H9 (cell line): Measurements from ENCODE around the gene RAB6B. TPM values are rescaled to one million over a fixed set of nuclear protein-coding genes. Genes with fewer than 3 reads are reported as not detected.

Experiments
- DNase-seq: peaks from one replicate; pipeline ENCODE4 v3.0.0-alpha.2; 2017
- H2AFZ ChIP-seq: one replicate; pipeline ENCODE4 v1.6.1; 2013; ENCODE audit warnings: mild to moderate bottlenecking, low read length, control low read depth, moderate library complexity
- H2AK5ac ChIP-seq: 2 replicates; pipeline ENCODE4 v1.6.1; 2013; ENCODE audit warnings: low read length, control low read depth, mixed read lengths; ENCODE audit not compliant: insufficient read length
- H2BK120ac ChIP-seq: one replicate; pipeline ENCODE4 v1.6.1; 2013; ENCODE audit warnings: low read depth, mild to moderate bottlenecking, low read length, control low read depth, inconsistent platforms; ENCODE audit not compliant: poor library complexity, severe bottlenecking
- H2BK12ac ChIP-seq: 2 replicates; pipeline ENCODE4 v1.6.1; 2013; ENCODE audit warnings: low read length, control low read depth, mixed read lengths, low read depth; ENCODE audit not compliant: insufficient read length
- H2BK15ac ChIP-seq: 2 replicates; pipeline ENCODE4 v1.6.1; 2013; ENCODE audit warnings: low read depth, low read length, control low read depth
- H2BK20ac ChIP-seq: one replicate; pipeline ENCODE4 v1.6.1; 2013; ENCODE audit warnings: low read depth, mild to moderate bottlenecking, low read length, control low read depth, inconsistent platforms; ENCODE audit not compliant: poor library complexity, severe bottlenecking
- H2BK5ac ChIP-seq: 2 replicates; pipeline ENCODE4 v1.6.1; 2013; ENCODE audit warnings: low read length, control low read depth, mixed read lengths; ENCODE audit not compliant: insufficient read length
- H3K14ac ChIP-seq: 2 replicates; pipeline ENCODE4 v1.6.1; 2013; ENCODE audit warnings: low read length, control low read depth; ENCODE audit not compliant: insufficient read depth
- H3K18ac ChIP-seq: 2 replicates; pipeline ENCODE4 v1.6.1; 2013; ENCODE audit warnings: low read depth, mild to moderate bottlenecking, mixed read lengths, low read length, control low read depth; ENCODE audit not compliant: insufficient read length
- H3K23ac ChIP-seq: 2 replicates; pipeline ENCODE4 v1.6.1; 2013; ENCODE audit warnings: low read length, control low read depth, mixed read lengths, low read depth; ENCODE audit not compliant: insufficient read length
- H3K23me2 ChIP-seq: 2 replicates; pipeline ENCODE4 v1.6.1; 2013; ENCODE audit warnings: low read depth, mild to moderate bottlenecking, mixed read lengths, low read length, control low read depth; ENCODE audit not compliant: insufficient read length, poor library complexity, severe bottlenecking
- H3K27ac ChIP-seq: 2 replicates; pipeline ENCODE4 v1.5.1; 2013; ENCODE audit warnings: low read length, control low read depth, mixed read lengths, low read depth; ENCODE audit not compliant: insufficient read length
- H3K27me3 ChIP-seq: 2 replicates; pipeline ENCODE4 v1.6.1; 2013; ENCODE audit warnings: low read length, control low read depth, inconsistent platforms; ENCODE audit not compliant: insufficient read depth
- H3K4ac ChIP-seq: 2 replicates; pipeline ENCODE4 v1.6.1; 2013; ENCODE audit warnings: low read depth, mild to moderate bottlenecking, control low read depth, inconsistent platforms, low read length, moderate library complexity
- H3K4me1 ChIP-seq: 2 replicates; pipeline ENCODE4 v1.6.1; 2013; ENCODE audit warnings: low read length, control low read depth, inconsistent platforms; ENCODE audit not compliant: insufficient read depth
- H3K4me2 ChIP-seq: 2 replicates; pipeline ENCODE4 v1.6.1; 2013; ENCODE audit warnings: low read length, control low read depth, mixed read lengths; ENCODE audit not compliant: insufficient read length, insufficient read depth
- H3K56ac ChIP-seq: 2 replicates; pipeline ENCODE4 v1.6.1; 2013; ENCODE audit warnings: low read depth, mild to moderate bottlenecking, mixed read lengths, low read length, control low read depth; ENCODE audit not compliant: insufficient read length
- H3K79me1 ChIP-seq: 2 replicates; pipeline ENCODE4 v1.6.1; 2013; ENCODE audit warnings: low read depth, mild to moderate bottlenecking, moderate library complexity, low read length, control low read depth, inconsistent platforms; ENCODE audit not compliant: insufficient read depth, poor library complexity, severe bottlenecking
- H3K79me2 ChIP-seq: 2 replicates; pipeline ENCODE4 v1.6.1; 2013; ENCODE audit warnings: low read length, control low read depth, inconsistent platforms; ENCODE audit not compliant: insufficient read depth
- H3K9ac ChIP-seq: 2 replicates; pipeline ENCODE4 v1.6.1; 2013; ENCODE audit warnings: low read length, control low read depth, mixed read lengths; ENCODE audit not compliant: insufficient read length; ENCODE audit errors: extremely low read depth
- H3K9me3 ChIP-seq: one replicate; pipeline ENCODE4 v1.6.1; 2013; ENCODE audit warnings: low read depth, low read length, inconsistent platforms; ENCODE audit not compliant: control insufficient read depth
- H3T11ph ChIP-seq: one replicate; pipeline ENCODE4 v1.6.1; 2013; ENCODE audit warnings: mild to moderate bottlenecking, low read length, control low read depth, inconsistent platforms
- H4K20me1 ChIP-seq: one replicate; pipeline ENCODE4 v1.6.1; 2013; ENCODE audit not compliant: control insufficient read depth, insufficient read length, insufficient read depth
- H4K5ac ChIP-seq: 2 replicates; pipeline ENCODE4 v1.6.1; 2013; ENCODE audit warnings: low read depth, mild to moderate bottlenecking, mixed read lengths, low read length, control low read depth; ENCODE audit not compliant: insufficient read length
- H4K8ac ChIP-seq: replicated peaks from 2 replicates; pipeline ENCODE4 v1.6.1; 2013; ENCODE audit warnings: low read length, control low read depth, mixed read lengths, low read depth; ENCODE audit not compliant: insufficient read length
- H4K91ac ChIP-seq: 2 replicates; pipeline ENCODE4 v1.6.1; 2013; ENCODE audit warnings: low read depth, mild to moderate bottlenecking, moderate library complexity, mixed read lengths, low read length, control low read depth; ENCODE audit not compliant: insufficient read length
- H3K27ac Mint-ChIP-seq, 3 experiments: 2 replicates in 2 of 3; 3 replicates in 1 of 3; pipeline ENCODE4 v1.8.0; 2020 to 2021; ENCODE audit warnings: mixed read lengths in 3 of 3, mild to moderate bottlenecking in 1 of 3, moderate library complexity in 1 of 3
- H3K27me3 Mint-ChIP-seq: 2 replicates; pipeline ENCODE4 v1.8.0; 2021; ENCODE audit warnings: low read depth, mild to moderate bottlenecking, moderate library complexity, mixed read lengths
- H3K36me3 Mint-ChIP-seq, 3 experiments: 2 replicates in 2 of 3; 3 replicates in 1 of 3; pipeline ENCODE4 v1.8.0; 2020 to 2021; ENCODE audit warnings: low read depth in 3 of 3, mixed read lengths in 3 of 3; ENCODE audit not compliant: insufficient read depth in 1 of 3
- H3K4me1 Mint-ChIP-seq, 2 experiments: 2 replicates each; pipeline ENCODE4 v1.8.0; 2020; ENCODE audit warnings: mixed read lengths in 2 of 2
- H3K4me3 Mint-ChIP-seq, 2 experiments: 2 replicates in 1 of 2; 3 replicates in 1 of 2; pipeline ENCODE4 v1.8.0; 2020 to 2021; ENCODE audit warnings: mild to moderate bottlenecking in 2 of 2, mixed read lengths in 2 of 2, moderate library complexity in 1 of 2
- H3K9me3 Mint-ChIP-seq, 2 experiments: 2 replicates in 1 of 2; 3 replicates in 1 of 2; pipeline ENCODE4 v1.8.0; 2020; ENCODE audit warnings: mild to moderate bottlenecking in 2 of 2, mixed read lengths in 2 of 2, moderate library complexity in 1 of 2
- CTCF ChIP-seq: fragments of 200-600 bp; sonication (generic); conservative IDR thresholded peaks from 3 replicates; pipeline ENCODE4 v1.8.0; 2021; ENCODE audit warnings: antibody characterized with exemption, mild to moderate bottlenecking
- total RNA-seq: library from RNA; stranded (reverse); gene quantifications from 2 replicates; pipeline ENCODE4 v1.2.1, GENCODE V29; 2021

The RAB6B gene
- total RNA-seq, 1 experiment from 2014 or later: 12.3 TPM

- TF ChIP-seq CTCF: no peak
- H3K79me2 ChIP-seq: no peaks in the 10 kb centered on the region
- H2BK12ac ChIP-seq: no peak overlapping the region
- peaks cover 16 to 21% of the 10 kb centered on the region in 2 experiments for H3K4me1 Mint-ChIP-seq
- no peaks in the 10 kb centered on the region for H3K79me1 ChIP-seq
- H3K23ac ChIP-seq: no peak overlapping the region
- H4K20me1 ChIP-seq: no peaks in the 10 kb centered on the region
- no peaks in the 10 kb centered on the region for H3K4me1 ChIP-seq
- H3K4me2 ChIP-seq: no peak overlapping the region
- H3K23me2 ChIP-seq: no peaks in the 10 kb centered on the region
- H2BK5ac ChIP-seq: no peak overlapping the region
- no peak overlapping the region for H3K9ac ChIP-seq
- H4K8ac ChIP-seq: no peak overlapping the region
- no peak overlapping the region for H3K56ac ChIP-seq
- no peak overlapping the region for H2BK120ac ChIP-seq
- H3K27me3 ChIP-seq: no peaks in the 10 kb centered on the region
- no peaks in the 10 kb centered on the region for H3K9me3 Mint-ChIP-seq
- H3K27me3 Mint-ChIP-seq: no peaks in the 10 kb centered on the region; the same call in 1 of the 2 replicates
- no peak overlapping the region for H3T11ph ChIP-seq
- no peaks in the 10 kb centered on the region for H3K9me3 ChIP-seq
- H3K4me3 Mint-ChIP-seq: no peak overlapping the region
- H2BK20ac ChIP-seq: no peak overlapping the region
- no peak overlapping the region for H3K14ac ChIP-seq
- no peak overlapping the region for H4K91ac ChIP-seq
- no peak overlapping the region for H3K27ac ChIP-seq
- H3K18ac ChIP-seq: no peak overlapping the region
- DNase-seq: no peak
- no peak overlapping the region for H3K4ac ChIP-seq
- H2AFZ ChIP-seq: no peak overlapping the region
- no peak overlapping the region for H2AK5ac ChIP-seq
- peaks cover 0 to 2% (median 0%) of the 10 kb centered on the region in 3 experiments; a peak in 1 of 7 replicates for H3K36me3 Mint-ChIP-seq
- H2BK15ac ChIP-seq: no peak overlapping the region
- H4K5ac ChIP-seq: no peak overlapping the region
- H3K27ac Mint-ChIP-seq: no peak overlapping the region
These were observed 24.9 kb downstream of the RAB6B start for GRCh38 chr3:133870822-133871221.
